ENCODE results near the gene TACC2.

TACC2 gene

GRCh38 chr10:122033224-122033926 is 44.4 kb downstream of the TACC2 start:
- no peak for DNase-seq

- no peak for DNase-seq
These were observed 45.3 kb downstream of the TACC2 start for GRCh38 chr10:122034149-122034756.

- no peak for DNase-seq
These were observed 51.8 kb downstream of the TACC2 start for GRCh38 chr10:122040786-122041185.

DNA sequence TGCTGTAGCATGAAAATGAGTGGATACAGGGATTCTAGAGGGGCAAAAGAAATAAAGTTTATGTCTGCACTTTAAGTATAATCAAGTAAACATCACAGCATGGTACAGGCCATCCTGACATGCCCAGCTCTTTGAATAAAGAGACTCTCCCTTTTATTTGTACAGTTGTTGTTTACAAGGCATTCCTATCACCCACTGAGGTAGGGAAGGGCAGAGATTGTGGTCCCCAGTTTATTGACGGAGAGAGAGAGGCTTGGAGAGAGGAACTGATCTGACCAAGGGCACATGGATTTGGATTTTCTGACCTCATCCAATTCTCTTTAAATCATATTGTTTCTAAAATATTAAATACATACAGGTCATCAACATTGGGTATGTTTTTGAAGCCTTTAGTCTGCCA is 53.9 kb downstream of the TACC2 start:
- no peak for DNase-seq

DNA sequence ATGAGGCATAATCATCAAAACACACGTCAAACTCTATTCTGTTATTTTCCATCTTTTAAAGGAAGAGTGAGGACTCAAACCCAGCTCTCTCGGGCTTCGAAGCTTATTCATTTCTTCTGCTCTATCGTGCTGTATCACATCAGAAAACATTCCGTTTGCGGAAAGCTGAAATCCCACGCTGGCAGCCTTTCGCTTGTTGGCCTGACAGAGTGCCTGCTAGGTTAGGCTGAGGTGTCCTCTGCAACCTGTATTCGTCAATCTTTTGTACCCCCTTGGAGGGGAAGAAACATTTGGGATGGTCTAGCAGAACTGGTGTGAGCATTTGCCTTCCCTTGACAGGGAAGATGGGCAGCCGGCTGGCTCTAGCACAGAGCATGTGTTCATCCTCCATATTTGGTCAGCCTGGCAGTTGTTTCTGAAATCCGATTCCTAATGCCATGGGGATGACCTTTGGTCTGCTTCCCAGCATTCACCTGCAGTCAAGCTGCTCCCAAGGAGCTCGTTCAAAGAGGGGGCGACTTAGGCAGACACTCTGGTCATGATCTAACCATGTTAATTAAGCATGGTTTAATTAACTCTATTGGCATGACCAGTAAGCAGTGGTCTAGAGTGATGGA is 55.2 kb downstream of the TACC2 start:
- no peak for DNase-seq

DNA sequence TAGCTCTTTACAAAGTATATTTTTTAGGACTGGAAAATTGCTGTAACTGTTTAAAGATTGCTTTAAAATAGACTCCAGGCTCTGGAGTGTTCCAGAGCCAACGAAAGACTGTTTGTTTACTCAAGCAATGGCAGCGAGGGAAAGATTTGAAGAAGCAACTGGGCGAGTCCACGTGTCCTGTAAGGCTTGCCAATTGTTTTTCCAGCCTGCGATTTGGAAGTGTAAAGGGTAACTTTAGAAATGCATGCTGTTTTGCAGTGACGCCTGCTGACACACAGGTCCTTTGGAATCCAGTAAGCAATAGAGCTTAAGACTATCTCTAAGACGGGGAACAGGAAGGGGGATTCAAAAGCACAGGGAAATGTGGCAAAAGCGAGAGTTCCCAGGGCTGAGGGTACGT is 55.8 kb downstream of the TACC2 start:
- no peak for DNase-seq

DNA sequence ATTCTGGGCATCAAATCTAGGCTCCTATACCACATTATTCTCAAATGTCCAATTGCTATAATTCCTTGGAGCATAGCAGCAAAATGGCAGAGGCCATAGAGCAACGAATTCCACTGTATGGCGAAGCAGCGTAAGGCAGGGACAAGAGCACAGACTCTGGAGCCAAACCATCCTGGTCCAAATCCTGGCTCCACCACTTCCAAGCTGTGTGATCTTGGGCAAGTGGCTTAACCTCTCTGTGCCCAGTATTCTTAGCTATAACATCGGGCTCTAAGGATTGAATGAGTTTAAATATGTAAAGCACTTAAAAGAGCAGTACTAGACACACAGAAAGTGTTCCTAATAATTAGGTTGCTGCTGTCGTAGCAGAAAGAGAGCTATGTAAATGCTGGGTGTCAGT is 56.2 kb downstream of the TACC2 start:
- no peak for DNase-seq

DNA sequence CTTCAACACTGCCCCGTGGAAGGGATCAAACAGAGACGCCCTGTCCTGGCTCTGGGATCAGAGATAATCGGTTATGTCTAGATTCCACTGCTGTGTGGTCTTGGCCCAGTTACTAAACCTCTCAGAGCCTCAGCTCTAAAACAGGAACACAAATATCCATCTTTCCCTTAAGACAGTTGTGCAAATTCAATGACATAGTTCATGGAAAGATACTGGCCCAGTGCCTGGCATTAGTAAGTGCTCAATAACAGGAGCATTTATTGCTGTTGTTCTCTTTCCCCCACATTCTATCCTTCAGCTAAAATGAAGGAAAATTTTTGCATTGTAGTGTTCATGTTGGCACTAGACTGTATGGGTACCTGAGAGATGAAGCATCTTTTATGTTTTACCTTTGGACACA is 58.6 kb downstream of the TACC2 start:
- no peak for DNase-seq

DNA sequence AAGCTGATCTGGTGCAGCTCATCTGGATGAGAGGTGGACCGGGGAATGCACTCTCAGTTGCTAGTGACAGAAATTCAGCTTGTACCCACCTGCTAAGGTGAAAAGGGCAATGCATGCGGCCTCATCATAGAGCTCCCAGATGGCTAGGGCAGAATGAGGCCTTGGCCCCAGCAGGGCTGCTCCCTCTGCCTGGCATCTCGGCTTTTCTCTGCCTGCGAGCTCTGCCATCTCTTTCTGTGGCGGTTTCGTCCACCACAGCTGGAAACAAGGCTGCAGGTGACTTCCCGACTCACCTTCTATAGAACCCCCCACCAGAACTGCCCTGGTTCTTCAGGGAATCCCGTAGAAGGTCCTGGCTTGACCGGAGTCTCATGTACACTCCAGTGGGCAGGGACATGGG is 60.1 kb downstream of the TACC2 start:
- no peak for DNase-seq

- no peak for DNase-seq
These were observed 61.3 kb downstream of the TACC2 start for GRCh38 chr10:122050311-122050710.

- no peak for DNase-seq
These were observed 61.8 kb downstream of the TACC2 start for GRCh38 chr10:122050811-122051210.

DNA sequence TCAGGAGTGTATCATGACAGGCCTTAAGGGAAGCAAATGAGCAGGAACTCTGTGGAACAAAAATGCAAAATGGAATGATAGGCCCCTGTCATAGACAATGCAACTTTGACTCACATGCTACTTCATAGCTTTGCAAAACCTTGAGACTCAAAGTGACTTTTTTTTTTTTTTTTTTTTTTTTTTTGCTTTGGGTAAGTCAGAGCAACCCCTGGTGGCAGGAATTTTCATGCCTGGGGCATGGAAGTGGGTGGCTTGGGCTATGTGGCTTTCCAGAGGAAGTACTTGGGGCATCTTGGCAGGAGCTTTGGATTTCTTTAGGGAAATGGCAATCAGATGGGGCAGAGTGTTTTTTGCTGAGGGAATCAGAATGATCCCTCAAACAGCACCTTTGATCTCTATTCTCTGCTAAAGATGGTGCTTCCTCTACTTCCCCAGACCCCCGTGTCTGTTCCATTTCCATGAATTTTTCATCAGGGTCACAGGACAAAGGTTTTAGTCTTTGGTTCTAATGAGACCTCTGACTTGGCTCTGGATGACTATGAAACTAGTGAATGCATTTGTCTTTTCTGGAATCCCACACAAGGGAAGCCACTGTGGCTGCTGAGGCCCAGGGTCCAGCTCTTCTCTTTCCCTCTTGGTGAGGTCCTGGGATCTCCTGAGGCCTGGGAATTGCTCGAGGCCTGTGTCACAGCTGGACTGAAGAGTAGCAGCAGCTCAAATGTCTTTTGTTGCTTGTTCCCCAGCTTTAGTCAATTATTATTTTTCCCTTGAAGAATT is 62.8 kb downstream of the TACC2 start:
- DNase-seq = no peak

- DNase-seq = no peak
These were observed 63.7 kb downstream of the TACC2 start for GRCh38 chr10:122052701-122053100.

DNA sequence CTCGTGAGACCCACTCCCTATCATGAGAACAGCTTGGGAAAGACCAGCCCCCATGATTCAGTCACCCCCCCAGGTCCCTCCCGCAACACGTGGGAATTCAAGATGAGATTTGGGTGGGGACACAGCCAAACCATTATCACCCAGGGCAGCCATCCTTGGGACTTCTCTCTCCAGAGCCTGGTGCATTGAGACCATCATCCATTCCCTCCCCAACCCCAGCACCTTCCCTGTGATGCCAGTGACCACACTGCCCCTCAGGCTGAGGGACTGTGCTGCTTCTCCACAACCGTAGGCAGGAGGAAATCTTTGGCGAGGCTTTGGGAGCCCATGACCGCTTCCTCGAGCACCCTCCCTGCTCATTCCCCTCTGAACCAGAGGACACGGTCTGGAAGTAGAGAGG is 64.4 kb downstream of the TACC2 start:
- no peak for DNase-seq

- DNase-seq = peak; percentile 12
These were observed 65.4 kb downstream of the TACC2 start for GRCh38 chr10:122054048-122055025.

- no peak for DNase-seq
These were observed 66.3 kb downstream of the TACC2 start for GRCh38 chr10:122055252-122055651.

- no peak for DNase-seq
These were observed 67.6 kb downstream of the TACC2 start for GRCh38 chr10:122056431-122057094.

GRCh38 chr10:122057841-122058413 is 69.0 kb downstream of the TACC2 start:
- no peak for DNase-seq

- no peak for DNase-seq
These were observed 71.3 kb downstream of the TACC2 start for GRCh38 chr10:122060250-122060649.

DNA sequence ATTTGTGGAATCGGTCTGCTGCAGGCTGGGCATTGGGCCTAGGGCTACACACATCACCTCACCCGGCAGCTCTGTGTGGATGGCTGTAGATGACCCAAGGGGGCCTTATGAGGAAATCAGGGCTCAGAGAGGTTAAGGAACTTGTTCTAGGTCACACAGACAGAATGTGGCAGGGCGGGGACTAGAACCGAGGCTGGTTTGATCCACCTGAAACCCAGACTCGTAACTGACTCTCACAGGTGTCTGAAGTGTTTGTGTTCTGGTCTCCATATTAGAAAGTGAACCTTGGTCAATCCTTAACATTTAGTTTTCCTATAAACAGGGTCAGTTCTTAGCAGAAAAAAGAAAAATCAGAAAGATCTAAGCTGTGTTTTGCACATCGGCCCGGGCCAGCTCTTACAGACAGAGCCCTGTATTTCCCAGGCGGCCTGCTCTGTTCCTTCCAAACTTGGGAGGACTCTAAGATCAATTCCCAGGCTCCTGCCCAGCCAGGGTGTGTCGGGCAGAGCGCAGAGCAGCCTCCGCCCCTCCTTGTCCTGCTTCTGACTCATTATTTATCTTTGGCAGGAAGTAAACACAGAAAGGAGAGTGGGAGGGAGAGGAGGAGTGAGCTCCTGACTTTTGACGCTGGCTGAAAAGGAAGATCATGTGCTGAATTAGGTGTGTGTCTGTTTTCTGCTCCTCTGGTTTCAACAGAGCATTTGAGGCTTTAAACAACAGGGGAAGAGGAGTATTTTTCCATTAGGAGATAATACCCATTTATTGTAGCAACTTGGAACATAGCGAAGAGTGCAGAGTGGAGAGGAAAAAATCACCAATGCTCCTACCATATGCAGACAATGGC is 74.1 kb downstream of the TACC2 start:
- no peak for DNase-seq
